ENCODE data around the gene UBASH3A.

UBASH3A gene

GRCh38 chr21:42387843-42388340 lies 15.8 kb upstream of the UBASH3A start:
- in situ Hi-C loops (cut with HindIII; ENCODE audit: low pct_unique_long_range_greater_than_20kb, low sequenced_read_pairs): no loop called here
- DNase-seq (ENCODE audit: low read depth in 1 of 2, low spot score in 1 of 2): no peak
- TF ChIP-seq JUND (IDR thresholded peaks at IDR 0.05; ENCODE audit: low read depth): no peak

GRCh38 chr21:42388740-42389448 lies 14.8 kb upstream of the UBASH3A start:
- TF ChIP-seq JUND (IDR thresholded peaks at IDR 0.05; ENCODE audit: low read depth): no peak
- in situ Hi-C loops (cut with HindIII; ENCODE audit: low pct_unique_long_range_greater_than_20kb, low sequenced_read_pairs): no loop called here
- DNase-seq (ENCODE audit: low read depth in 1 of 2, low spot score in 1 of 2): no peak

GRCh38 chr21:42389449-42389835 lies 14.3 kb upstream of the UBASH3A start:
- DNase-seq (ENCODE audit: low read depth in 1 of 2, low spot score in 1 of 2): peak; percentile 40 to 87
- in situ Hi-C loops (cut with HindIII; ENCODE audit: low pct_unique_long_range_greater_than_20kb, low sequenced_read_pairs): no loop called here
- TF ChIP-seq JUND (IDR thresholded peaks at IDR 0.05; ENCODE audit: low read depth): no peak

- in situ Hi-C loops (cut with HindIII; ENCODE audit: low pct_unique_long_range_greater_than_20kb, low sequenced_read_pairs): no loop called here
Measured at GRCh38 chr21:42390193-42390592, 13.5 kb upstream of the UBASH3A start.

GRCh38 chr21:42390696-42391095 lies 13.0 kb upstream of the UBASH3A start:
- DNase-seq (ENCODE audit: low read depth in 1 of 2, low spot score in 1 of 2): peak in 1 of 2 experiments; percentile 85
- in situ Hi-C loops (cut with HindIII; ENCODE audit: low pct_unique_long_range_greater_than_20kb, low sequenced_read_pairs): no loop called here
- no peak; the same call in 1 of the 2 replicates for TF ChIP-seq JUND (IDR thresholded peaks at IDR 0.05; ENCODE audit: low read depth)

More at GRCh38 chr21:42390193-42390592, 13.5 kb upstream of the UBASH3A start:
- DNase-seq (ENCODE audit: low read depth in 1 of 2, low spot score in 1 of 2): no peak
- no peak for TF ChIP-seq JUND (IDR thresholded peaks at IDR 0.05; ENCODE audit: low read depth)

GRCh38 chr21:42391297-42391696 lies 12.4 kb upstream of the UBASH3A start:
- peak in 1 of 2 experiments; percentile 63 for DNase-seq (ENCODE audit: low read depth in 1 of 2, low spot score in 1 of 2)
- in situ Hi-C loops (cut with HindIII; ENCODE audit: low pct_unique_long_range_greater_than_20kb, low sequenced_read_pairs): no loop called here
- TF ChIP-seq JUND (IDR thresholded peaks at IDR 0.05; ENCODE audit: low read depth): no peak

GRCh38 chr21:42392731-42393442 lies 10.8 kb upstream of the UBASH3A start:
- no peak for DNase-seq (ENCODE audit: low read depth in 1 of 2, low spot score in 1 of 2)
- TF ChIP-seq JUND (IDR thresholded peaks at IDR 0.05; ENCODE audit: low read depth): no peak
- in situ Hi-C loops (cut with HindIII; ENCODE audit: low pct_unique_long_range_greater_than_20kb, low sequenced_read_pairs): no loop called here

- no peak for DNase-seq (ENCODE audit: low read depth in 1 of 2, low spot score in 1 of 2)
- TF ChIP-seq JUND (IDR thresholded peaks at IDR 0.05; ENCODE audit: low read depth): no peak
- in situ Hi-C loops (cut with HindIII; ENCODE audit: low pct_unique_long_range_greater_than_20kb, low sequenced_read_pairs): no loop called here
Measured at GRCh38 chr21:42393443-42393950, 10.2 kb upstream of the UBASH3A start.

GRCh38 chr21:42395302-42395701 lies 8.4 kb upstream of the UBASH3A start:
- TF ChIP-seq JUND (IDR thresholded peaks at IDR 0.05; ENCODE audit: low read depth): no peak
- in situ Hi-C loops (cut with HindIII; ENCODE audit: low pct_unique_long_range_greater_than_20kb, low sequenced_read_pairs): no loop called here
- no peak for DNase-seq (ENCODE audit: low read depth in 1 of 2, low spot score in 1 of 2)

- TF ChIP-seq JUND (IDR thresholded peaks at IDR 0.05; ENCODE audit: low read depth): no peak
- in situ Hi-C loops (cut with HindIII; ENCODE audit: low pct_unique_long_range_greater_than_20kb, low sequenced_read_pairs): no loop called here
Measured at GRCh38 chr21:42395905-42396651, 7.6 kb upstream of the UBASH3A start, which contains the start of gene TMPRSS3. TMPRSS3 (minus strand) TSS chr21:42396052; CDS start chr21:42395417, 635 bp downstream.

GRCh38 chr21:42396799-42397745 lies 6.6 kb upstream of the UBASH3A start:
- in situ Hi-C loops (cut with HindIII; ENCODE audit: low pct_unique_long_range_greater_than_20kb, low sequenced_read_pairs): no loop called here
- DNase-seq (ENCODE audit: low read depth in 1 of 2, low spot score in 1 of 2): no peak
- no peak for TF ChIP-seq JUND (IDR thresholded peaks at IDR 0.05; ENCODE audit: low read depth)

More at GRCh38 chr21:42395905-42396651, 7.6 kb upstream of the UBASH3A start, which contains the start of gene TMPRSS3:
- DNase-seq (ENCODE audit: low read depth in 1 of 2, low spot score in 1 of 2): peak; percentile 30 to 81
